HuH-7.5 (cell line): ENCODE data around the gene CPXM2.

Source experiments
- DNase-seq: peaks from one replicate; pipeline ENCODE4 v3.0.0; 2011; ENCODE audit warnings: low spot score

Gene CPXM2

DNA sequence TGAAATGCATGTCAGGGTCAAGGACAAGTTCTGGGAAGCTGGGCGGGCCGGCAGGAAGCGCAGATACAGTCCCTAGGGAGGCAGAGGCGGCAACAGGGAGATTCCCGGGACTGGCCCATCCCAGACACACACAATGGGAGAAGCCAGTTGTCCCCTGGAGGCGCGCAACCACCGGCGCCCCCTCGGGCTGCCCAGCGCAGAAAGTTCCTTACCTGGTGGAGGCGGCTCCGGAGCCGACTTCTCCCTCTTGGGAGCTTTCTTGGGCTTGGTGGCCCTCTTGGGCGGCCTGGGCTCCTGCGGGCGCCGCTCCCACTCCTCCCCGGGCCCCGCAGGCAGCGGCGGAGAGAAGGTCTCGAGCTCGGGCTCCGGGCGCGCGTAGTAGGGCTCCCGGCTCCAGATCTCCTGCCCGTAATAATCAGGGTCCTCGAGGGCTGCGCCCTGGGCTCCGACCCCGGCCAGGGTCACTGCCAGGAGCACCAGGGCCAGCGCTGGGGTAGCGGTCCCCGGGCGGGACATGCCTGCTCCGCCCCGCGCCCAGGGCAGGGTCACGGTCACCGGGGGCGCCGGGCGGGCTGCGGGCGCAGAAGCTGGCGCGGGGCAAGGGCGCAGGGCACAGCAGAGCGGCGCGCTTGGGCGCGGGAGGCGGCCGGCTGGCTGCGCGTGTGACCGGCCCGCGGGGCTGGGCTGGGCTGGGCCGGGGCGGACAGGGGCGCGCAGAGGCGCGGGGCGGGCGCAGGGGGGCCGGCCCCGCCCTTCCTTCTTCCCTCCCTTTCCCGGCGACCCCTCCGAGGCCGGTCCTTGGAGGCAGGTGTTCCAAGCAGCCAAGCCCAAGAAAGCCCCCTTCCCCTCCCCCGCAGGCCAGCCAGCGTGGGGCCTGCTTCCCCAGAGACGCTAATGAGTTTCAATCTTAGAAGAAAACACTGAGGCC is at the start of gene CPXM2:
CPXM2 (minus strand) TSS at position 664 of the 928 bp plus-strand sequence; CDS start at position 516, 148 bp downstream.
- DNase-seq: no peak

DNA sequence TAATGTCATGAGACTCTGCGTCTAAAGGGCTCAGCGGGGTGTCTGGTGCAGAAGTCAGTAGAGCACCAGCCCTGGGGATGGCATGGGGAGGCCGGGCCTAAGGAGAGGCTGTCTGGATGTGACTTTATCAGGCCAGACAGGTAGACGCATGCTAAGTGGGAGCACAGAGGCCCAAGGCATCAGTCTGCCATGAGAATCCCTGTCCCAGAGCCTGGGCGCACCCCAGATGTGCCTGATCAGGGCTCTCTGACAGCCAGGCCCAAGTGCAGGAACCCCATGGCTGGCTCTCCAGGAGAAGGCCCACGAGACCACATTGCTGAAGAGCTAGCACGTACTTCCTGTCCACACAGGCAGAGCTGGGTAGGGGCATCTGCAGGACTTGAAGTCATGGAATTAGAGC is 48.0 kb upstream of the CPXM2 start:
- DNase-seq: no peak

DNA sequence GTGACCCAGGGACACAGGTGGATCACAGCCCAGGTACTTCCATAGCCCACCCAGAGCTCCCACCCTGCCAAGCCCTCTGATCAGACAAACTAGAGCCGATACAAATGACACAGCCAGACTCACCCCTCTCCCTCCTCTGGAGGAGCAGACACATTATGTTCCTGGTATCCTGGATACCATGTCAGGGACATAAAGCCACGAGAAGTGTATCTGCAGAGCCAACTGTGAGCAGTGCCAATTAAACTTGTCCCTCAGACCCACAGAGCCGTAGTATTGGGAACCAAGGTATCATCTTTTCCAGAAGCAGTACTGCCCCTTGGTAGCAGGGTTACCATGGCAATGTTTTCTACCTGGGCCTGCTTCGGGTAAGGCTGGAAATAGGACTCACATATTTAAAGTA is 47.3 kb upstream of the CPXM2 start:
- no peak for DNase-seq

DNA sequence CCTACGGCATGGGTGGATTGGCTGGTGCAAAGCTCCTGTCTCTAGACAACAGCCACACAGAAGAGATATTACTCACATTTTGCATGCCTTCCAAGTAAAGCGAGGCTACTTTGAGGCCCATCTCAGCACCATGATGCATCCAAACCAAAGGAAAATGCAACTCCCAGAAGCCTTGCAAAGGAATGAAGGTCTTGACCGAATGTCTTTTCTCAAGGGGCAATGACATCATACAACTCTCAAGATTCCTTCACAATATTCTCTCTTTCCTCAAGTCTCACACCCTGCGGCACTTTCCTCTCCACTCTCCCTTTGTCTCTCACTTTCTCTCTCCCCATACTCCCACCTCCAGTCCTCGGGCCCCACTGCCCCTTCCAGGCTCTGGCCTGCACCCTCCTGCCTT is 44.8 kb upstream of the CPXM2 start:
- no peak for DNase-seq

DNA sequence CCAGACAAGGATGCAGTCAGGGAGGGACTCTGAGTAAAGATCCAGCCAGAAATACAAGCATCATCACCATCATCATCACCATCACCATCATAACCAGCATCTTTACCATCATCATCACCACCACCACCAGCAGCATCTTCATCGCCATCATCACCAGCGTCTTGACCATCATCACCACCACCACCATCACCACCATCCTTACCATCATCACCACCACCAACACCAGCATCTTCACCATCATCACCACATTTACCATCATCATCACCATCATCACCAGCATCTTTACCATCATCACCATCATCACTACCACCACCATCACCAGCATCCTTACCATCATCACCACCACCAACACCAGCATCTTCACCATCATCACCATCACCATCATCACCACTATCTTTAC is 44.1 kb upstream of the CPXM2 start:
- no peak for DNase-seq

DNA sequence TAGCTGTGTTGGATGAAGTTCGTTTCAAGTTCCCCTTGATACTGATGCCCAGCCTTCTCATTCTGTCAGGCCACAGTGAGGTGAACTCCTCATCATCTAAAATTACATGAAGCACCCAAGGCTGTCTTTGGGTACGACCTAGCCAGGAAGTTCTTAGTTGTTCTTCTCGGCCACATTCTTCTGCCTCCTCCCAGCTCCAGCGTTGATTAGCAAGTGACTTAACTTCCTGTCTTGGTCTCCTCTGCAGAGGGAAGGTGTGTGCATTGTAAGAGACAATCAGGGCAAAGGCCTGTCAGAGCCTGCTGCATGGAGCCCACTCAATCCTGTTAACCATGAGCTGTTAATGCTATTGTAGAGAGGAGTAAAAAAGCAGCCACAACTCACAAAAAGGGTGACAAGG is 43.2 kb upstream of the CPXM2 start:
- DNase-seq: no peak

DNA sequence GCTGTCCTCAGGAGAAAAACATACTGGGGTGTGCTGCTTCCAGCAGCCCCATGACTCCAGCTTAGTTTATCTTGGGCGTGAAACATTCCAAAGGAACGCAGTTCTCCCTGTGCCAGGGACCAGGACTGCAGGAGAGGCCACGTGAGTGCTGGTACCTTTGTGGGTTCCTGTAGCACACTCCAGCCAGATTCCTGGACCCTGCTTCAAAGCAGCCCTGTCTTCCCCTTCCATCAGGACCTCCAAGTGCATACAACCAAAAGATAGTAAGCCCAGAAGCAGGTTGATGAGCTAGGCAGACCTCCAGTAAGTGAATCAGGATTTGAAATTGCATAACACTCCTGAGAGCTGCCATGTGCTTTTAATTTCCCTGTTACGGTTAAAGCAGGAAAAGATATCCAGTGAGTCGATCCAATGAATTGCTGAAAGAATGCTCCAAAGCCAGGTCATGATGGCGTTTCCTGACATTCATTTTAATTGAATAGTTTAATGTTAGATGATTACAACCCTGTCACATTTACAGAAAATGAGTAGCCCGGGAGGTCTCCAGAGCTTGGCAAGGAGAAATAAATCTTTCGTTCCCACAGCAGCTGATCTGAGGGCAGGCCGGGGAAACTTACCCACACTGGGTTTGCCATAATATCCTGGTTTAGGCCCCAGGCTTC is 38.9 kb upstream of the CPXM2 start:
- no peak for DNase-seq

DNA sequence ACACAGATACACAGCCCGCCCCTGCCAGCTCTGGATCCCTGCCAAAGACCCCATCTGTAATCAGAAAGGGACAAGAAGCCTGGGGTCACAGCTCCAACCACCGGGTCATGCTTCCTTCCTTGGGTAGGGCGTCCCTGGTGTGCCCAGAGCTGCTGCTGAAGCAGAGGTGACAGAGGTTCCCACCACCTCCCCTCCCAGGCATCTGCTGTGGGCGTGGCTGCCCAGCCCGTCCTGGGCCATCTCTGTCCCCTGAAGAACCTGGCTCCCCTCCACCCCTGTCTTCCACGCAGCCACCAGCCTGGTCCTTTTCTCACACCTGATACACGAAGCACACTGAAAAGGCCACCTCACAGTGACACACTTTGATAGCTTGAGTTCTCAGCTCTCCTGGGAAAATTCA is 38.2 kb upstream of the CPXM2 start:
- no peak for DNase-seq

DNA sequence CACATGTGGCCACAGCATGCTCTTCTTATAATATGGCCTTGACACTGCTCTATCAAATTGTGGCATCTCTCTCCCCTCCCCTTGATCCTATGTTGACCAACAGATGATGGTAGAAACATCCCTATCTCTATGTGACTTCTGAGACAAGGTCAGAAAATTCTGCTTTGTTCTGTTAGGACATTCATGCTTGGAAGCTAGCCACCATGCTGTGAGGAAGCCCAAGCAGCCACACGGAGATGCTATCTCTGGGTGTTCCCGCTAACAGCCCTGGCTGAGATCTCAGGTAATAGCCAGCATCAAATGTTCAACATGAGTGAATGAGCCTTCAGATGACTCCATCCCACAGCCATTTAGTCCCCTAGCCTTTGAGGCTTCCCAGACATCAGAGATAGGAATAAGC is 36.8 kb upstream of the CPXM2 start:
- DNase-seq: no peak

DNA sequence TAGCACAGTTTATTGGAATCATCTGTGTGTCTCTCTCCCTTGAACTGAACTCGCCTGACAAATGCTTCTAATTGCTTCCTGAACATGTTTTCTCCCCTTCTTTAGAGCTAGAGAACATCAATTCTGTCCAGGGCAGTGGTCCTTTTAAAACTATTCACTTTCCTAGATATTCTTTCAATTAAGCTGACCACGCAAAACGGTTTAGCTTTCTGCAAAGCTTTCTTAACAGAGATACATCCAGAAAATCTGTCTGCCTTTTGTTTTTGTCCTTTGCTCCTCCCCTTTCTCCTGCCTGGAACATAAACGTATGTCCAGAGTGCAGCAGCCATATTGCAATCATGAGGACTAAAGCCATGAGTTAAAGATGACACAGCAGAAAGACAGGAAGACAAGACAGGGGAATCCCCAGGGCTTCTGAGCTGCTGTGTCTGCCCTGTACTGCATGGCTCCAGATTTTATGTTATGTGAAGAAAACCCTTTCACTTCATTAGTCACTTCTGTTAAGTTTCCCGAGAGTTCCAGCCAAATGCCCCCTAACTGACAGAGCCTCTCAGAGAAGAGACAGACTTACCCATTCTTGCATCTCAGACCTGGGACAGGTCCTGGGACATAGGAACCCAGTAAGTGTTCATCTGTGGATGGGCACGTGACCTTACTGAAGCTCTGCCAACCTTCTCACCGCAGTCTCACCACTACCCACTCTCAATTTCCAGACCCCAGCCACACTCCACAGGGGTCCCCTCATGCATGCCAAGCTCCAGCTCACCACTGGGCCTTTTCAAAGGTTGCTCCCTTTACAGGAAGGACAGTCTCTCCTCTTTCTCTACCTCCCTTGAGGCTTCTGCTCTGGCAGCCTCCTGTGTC is 35.0 kb upstream of the CPXM2 start:
- DNase-seq: no peak

DNA sequence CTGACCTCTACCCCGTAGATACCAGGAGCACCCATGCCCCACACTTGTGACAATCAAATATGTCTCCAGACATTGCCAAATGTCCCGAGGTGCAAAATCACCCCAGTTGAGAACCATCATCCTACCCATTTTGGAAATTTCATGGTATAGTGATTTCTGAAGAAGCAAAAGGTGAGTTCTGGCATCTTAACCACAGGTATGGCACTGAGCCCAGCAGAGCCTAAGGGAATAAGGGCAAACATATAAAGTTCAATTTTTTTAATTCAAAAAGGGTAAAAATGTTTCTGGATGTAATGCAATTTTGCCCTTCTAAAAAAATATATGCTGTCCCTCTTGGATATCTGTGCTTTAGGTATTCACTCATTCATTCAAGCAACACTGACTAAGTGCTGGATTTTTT is 30.5 kb upstream of the CPXM2 start:
- no peak for DNase-seq

DNA sequence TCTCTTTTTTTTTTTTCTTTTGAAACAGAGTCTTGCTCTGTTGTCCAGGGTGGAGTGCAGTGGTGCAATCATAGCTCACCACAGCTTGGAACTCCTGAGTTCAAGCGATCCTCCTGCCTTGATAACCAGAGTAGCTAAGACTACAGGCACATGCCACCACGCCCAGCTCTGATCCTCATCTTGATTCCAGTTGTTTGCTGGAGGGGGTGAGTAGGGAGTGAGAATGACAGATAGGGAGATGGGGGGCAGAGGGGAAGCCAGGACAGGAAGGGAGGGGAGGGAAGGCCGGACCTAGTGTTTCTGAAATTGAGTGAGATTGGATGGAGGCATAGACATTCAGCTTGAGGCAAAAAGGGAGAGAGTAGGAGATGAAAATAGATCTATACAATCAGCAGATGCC is 25.2 kb upstream of the CPXM2 start:
- DNase-seq: no peak

DNA sequence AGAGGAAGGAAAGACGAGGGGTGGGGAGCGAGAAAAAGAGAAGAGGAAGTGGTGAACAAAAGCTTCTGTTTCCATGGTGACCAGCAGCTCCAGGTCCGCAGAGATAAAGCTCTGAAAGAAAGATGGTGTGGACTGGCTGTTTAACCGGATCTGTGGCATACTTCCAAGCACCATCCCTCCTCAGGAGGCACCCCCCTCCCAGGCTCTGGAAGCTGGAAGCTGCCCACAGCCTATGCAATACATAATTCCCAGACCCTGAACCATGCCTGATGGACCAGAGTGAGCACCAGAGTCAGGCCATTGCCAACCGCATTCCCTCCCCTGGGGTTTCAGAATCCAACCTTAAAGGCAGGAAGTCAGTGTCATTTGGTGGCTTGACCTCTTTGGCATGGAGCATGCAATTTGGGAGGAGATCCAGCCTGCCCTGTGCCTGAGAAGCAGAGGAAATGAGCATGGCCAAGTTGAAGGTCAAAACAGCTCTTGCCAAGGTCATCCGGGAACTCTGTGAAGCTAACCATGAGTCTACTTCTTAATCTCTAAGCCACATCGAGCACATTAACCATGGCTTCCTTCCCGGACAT is 22.2 kb upstream of the CPXM2 start:
- no peak for DNase-seq

DNA sequence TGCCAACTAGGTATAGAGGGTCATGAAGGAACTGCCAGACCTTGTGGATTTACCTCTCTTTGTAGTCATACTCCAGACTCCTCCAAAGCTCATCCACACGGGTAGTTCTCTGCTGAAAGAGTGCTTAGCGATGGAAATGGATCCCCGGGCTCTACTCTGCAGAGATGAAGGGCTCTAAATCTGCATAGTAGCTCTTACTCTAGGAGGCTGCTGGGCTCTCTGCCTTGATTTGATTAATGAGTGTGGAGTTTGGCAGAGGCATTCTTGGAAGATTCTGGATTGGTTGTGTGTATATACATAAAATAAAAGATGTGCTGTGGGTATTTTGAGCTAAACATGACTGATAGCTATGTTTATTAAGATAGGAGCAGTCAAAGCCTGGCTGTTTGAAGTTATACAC is 21.3 kb upstream of the CPXM2 start:
- no peak for DNase-seq

DNA sequence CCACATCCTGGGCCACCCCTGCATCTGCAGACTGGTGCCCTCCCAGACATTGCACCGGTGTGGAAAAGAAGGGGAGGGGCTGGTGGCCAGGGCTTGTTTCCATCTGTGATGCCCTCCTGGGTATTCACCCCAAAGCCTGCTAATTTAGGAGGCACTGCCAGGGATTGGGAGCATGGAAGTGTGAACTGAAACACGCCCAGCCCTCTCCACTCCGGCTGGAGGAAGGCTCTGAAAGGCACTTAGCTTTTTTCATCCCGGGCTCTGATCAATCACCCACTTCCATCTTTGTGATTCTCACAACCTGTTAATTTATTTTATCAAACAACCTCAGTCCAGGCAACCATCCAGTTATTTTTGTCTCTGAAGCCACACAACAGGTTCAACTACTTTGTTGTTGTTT is 20.9 kb upstream of the CPXM2 start:
- no peak for DNase-seq

DNA sequence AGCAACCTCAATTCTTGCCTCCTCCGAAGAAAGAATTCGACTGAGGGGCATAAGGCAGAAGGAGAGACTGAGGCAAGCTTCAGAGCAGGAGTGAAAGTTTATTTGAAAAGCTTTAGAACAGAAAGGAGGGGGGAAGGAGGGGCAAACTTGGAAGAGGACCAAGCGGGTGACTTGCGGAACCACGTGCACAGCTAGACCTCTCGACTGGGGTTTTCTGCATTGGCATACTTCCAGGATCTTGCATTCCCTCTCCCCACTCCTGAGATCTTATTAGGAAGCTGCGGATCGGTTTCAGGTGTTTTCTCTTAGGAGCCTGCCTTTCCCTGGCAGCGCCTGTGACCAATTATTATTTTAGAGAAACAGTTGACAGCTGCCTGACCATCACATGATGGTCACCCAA is 20.3 kb upstream of the CPXM2 start:
- no peak for DNase-seq

DNA sequence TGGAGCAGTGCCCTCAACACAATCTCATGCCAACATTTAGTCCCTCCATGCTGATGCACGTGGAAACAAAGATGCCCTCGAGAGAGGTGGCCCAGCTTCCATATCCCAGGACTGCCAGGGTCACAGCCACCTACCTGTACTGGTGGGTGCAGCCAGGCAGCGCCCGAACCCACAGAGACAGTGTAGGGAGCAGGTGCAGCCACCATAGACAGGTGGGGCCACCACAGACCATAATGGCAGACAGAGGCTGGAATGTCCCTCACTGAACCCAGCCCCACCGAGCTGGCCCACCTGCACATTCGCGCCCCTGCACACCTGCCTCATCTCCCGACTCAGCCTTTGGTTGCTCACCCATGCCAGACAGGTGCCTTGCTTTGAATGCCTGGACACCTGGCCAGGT is 18.3 kb upstream of the CPXM2 start:
- no peak for DNase-seq

DNA sequence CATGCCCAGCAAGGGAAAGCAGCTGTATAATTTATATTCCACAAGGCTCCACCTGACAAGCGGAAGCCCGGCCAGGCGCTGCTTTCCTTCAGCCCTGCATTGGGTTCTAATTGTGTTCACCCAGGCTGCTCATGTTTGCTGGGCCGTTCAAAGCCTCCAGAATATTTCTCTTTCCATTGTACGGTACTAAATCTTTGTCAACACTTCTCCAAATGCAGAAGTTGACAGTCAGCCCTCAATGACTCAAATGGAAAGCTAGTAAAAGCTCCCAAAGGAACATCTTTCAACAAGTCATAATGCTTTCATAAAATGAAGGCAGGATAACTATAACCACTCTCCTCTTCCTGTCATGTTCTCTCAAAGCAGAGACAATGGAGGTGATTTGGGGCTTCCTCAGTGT is 17.8 kb upstream of the CPXM2 start:
- DNase-seq: no peak

DNA sequence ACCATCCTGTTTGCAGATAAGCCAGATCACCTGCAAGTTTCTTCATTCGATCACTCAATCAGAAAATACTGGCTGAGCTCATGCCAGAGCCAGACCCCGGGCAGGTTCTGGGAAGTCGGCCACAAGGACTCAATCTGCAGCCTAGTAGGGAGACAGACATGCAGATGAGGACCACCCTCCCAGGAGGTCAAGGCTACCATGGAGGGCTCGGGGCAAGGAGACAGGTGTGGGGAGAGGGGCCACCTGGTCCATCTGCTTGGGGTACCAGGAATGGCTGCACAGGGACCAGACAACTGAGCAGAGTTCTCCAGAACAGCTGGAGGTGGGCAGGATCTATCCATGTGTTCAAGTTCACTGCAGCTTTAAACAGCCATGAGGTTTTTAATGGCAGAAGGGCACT is 16.8 kb upstream of the CPXM2 start:
- DNase-seq: no peak

DNA sequence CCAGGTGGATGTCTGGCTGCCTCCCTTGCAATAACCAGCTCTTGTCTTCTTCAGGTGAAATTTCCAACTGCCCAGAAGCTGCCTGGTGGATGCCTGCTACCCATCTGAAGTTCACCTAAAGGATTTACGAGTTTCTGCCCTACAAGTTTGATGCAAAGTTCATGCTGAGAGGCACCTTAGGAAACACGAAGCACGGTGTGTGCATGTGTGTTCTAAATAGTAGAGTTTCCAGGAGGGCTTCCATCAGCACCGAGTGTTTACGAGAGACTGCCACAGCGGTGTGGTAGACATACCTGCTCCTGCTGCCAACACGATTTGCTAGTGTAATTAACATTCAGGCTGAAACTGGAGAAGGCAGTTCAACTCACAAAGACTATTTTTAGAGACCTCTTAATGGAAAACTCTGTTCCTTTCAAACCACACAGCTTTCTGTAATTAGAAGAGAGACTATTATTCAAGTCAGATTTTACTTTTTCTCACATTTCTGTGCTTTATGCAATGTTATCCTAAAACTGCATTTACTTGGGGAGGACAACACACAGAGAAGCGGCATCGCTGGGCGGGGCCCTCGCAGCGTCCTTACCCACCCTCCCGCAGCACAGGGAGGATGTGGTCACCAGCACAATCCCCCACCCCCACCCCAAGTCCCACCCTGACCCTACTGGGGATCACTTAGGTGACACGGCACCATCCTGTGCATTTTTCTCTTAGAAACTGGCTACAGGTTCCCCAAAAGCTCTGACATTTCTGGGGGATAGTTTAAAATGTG is 15.5 kb upstream of the CPXM2 start:
- no peak for DNase-seq

DNA sequence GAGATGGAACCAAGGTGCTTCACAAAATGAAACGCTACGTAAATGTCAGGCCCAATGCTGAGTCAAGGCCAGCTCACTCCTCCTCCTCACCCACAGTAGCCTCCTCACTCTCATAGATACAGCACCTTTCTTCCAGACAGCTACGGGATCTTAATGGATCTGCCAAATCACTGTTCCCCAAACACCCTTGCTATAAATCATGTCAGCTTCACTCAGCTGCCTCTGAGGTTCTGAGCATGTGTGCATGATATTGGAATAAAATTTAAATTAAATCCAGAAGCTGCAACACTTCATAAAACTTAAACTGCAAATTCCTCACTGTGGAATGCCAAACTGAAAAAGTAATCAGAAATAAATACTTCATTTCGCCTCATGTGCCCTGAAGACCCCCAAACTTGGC is 14.7 kb upstream of the CPXM2 start:
- no peak for DNase-seq
